ENCODE data around the gene RNU6-9.

Gene RNU6-9

GRCh38 chr19:919199-920050 is 26.1 kb downstream of the RNU6-9 start:
- DNase-seq, result peak; percentile 42

- peak; percentile 80 for DNase-seq
Measured at GRCh38 chr19:920051-920864, 27.0 kb downstream of the RNU6-9 start.

- DNase-seq, result no peak
Measured at GRCh38 chr19:924553-925086, 31.3 kb downstream of the RNU6-9 start.

GRCh38 chr19:925087-925525 is 31.8 kb downstream of the RNU6-9 start:
- DNase-seq, result no peak

GRCh38 chr19:925526-926322 is 32.4 kb downstream of the RNU6-9 start, which contains the start of gene ARID3A:
Gene ARID3A (plus strand): TSS chr19:926035. CDS start chr19:929529, 3,494 bp downstream.
- peak; percentile 66 for DNase-seq

- no peak for DNase-seq
Measured at GRCh38 chr19:926323-926588, 33.0 kb downstream of the RNU6-9 start.

GRCh38 chr19:926589-927350 is 33.5 kb downstream of the RNU6-9 start:
- DNase-seq, result peak; percentile 52

- no peak for DNase-seq
Measured at GRCh38 chr19:927351-927779, 34.1 kb downstream of the RNU6-9 start.

- no peak for DNase-seq
Measured at GRCh38 chr19:927780-928401, 34.6 kb downstream of the RNU6-9 start.

GRCh38 chr19:928471-929202 is 35.4 kb downstream of the RNU6-9 start:
- no peak for DNase-seq

- DNase-seq, result no peak
Measured at GRCh38 chr19:929203-929890, 36.1 kb downstream of the RNU6-9 start.

- DNase-seq, result no peak
Measured at GRCh38 chr19:929891-930258, 36.6 kb downstream of the RNU6-9 start.

- DNase-seq, result no peak
Measured at GRCh38 chr19:931860-932647, 38.8 kb downstream of the RNU6-9 start.

GRCh38 chr19:932648-933552 is 39.6 kb downstream of the RNU6-9 start:
- peak; percentile 33 for DNase-seq

- DNase-seq, result no peak
Measured at GRCh38 chr19:933553-933882, 40.2 kb downstream of the RNU6-9 start.

- no peak for DNase-seq
Measured at GRCh38 chr19:934197-934840, 41.0 kb downstream of the RNU6-9 start.

GRCh38 chr19:934865-935479 is 41.7 kb downstream of the RNU6-9 start:
- DNase-seq, result peak; percentile 41

GRCh38 chr19:936175-936546 is 42.9 kb downstream of the RNU6-9 start:
- no peak for DNase-seq

Data from CD4-positive, alpha-beta T cell treated with Interferon gamma for 1 hour (primary cell).